Right renal pelvis (tissue), 4 donors: ENCODE measurements around the gene PARD6B. TPM values are rescaled to one million over a fixed set of nuclear protein-coding genes. Genes with fewer than 3 reads are reported as not detected.
"Not testable (repeated sequence)": the region's sequence is repeated elsewhere in the genome, so short reads cannot be mapped to it uniquely, and the experiment has no call there.

ENCODE experiments used
- DNase-seq, 4 donors: peaks; one replicate each; pipeline ENCODE4 v3.0.0-alpha.2; 2013; ENCODE audit warnings: low read depth in 4 of 4, low spot score in 3 of 4, missing footprints in 1 of 4
- polyA plus RNA-seq, 4 donors: library from polyadenylated mRNA; unstranded; fragments of 120-200 nt; gene quantifications; one replicate each; pipeline ENCODE4 v1.2.1, GENCODE V29; 2013; ENCODE audit not compliant: insufficient read length in 4 of 4

The PARD6B gene
- polyA plus RNA-seq, 4 donors, result 18.7 to 29.7 (median 23.5) TPM

DNA sequence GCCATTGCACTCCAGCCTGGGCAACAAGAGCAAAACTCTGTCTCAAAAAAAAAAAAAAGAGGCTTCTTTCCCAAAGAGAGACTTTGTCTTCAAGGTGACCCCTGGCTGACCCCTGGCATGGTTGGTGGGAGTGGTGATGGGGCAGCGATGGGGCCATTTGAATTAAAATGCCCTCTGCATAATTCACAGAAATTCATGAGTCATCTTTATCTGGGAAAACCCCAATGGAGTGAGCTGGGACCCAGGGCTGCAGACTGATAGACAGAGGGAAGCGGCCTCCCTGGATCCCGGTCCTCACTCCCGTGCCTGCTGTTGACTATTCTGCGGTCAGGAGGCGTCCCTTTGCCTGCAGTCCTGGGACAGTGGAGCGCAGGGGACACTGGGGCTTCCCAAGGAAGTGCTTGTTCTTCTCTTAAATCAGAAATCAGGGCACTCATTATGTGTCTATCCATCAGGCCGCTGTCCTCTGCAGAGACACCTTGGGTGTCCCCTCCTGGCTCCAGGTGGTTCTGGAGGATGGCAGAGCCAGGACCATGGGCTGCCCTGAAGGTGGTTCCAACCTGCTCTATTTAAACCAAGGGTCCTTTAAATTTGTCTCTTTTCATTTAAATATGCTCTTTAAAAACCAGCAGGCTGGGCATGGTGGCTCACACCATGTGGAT lies 40.2 kb downstream of the PARD6B start:
- DNase-seq, result not testable (repeated sequence)

DNA sequence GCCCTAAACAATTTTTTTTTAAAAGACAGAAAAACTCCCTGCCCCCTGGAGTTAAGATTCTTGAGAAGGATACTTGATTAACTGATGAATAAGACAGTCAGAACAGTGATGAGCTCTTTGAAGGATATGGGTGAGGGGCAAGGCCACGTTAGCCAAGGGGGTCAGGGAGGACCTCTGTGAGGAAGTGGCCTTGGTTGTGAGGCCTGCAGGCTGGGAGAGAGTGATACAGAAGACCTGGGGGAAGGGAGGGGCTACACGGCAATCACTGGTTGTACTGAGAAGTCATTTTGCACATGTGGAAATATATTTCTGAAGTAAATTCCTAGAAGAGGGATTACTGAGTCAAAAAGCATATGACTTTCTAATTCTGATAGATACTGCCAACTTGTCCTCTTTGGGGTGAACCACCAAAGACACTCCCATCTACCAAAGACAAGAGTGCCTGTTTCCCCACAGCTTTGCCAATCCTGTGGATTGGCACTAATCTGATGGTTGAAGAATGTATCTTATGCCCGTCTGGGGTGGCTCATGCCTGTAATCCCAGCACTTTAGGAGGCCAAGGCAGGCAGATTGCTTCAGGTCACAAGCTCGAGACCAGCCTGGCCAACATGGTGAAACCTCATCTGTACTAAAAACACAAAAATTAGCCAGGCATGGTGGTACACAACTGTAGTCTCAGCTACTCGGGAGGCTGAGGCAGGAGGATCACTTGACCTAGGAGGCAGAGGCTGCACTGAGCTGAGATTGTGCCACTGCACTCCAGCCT lies 41.2 kb downstream of the PARD6B start:
- no peak for DNase-seq

DNA sequence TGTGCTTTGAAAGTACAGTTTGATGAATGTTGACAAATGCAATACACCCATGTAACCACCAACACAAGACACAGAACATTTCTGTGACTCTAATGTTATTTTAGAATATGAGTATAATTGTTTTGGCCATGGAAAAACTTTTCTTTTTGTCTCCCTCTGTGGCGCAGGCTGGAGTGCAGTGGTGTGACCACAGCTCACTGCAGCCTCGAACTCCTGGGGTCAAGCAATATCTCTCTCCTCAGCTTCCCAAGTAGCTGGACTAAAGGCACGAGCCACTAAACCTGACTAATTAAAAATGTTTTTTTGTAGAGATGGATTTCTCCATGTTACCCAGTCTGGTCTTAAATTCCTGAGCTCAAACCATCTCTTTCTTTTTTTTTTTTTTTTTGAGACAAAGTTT lies 43.1 kb downstream of the PARD6B start:
- DNase-seq, result no peak

DNA sequence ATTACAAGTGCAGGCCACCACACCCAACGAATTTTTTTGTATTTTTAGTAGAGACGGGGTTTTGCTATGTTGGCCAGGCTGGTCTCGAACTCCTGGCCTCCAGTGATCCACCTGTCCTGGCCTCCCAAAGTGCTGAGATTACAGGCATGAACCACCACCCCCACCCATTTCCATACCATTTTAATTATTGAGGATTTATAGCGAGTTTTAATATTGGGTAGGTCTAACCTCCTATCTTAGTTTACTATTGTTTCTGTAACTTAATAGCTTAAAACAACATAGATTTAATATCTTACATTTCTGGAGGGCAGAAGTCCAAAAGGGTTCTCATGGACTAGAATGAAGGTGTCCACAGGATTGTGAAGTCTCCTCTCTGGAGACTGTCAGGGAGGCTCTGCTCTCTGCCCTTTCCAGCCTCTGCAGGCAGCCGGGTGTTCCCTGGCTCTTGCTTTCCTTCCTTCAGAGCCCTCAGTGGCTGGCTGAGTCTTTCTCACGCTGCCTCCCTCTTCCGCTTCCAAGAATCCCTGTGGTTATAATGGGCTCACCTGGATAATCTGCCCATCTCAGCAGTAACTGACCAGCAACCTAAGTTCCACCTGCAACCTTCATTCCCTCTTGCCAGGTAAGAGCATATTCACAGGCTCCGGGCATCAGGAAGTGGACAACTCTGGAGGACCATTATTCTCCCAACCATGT lies 44.9 kb downstream of the PARD6B start:
- no peak for DNase-seq

DNA sequence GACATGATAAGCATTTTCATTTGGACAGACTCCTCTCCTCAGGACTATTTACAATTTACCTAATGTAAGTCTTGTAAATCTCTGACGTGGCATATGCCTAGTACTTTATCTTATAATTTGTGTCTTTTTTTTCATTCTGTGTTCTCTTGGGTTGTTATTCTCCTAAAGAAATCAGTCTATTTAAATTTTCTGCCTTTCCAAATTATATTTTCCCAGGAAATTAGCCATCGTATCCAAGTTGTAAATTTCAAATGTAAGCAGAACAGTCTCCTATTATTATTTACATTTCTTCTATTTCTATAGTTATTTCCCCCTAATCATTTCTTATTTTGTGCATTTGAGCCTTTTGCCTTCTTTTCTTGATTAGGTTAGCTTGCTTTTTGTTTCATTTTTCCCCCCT lies 46.0 kb downstream of the PARD6B start:
- no peak for DNase-seq

DNA sequence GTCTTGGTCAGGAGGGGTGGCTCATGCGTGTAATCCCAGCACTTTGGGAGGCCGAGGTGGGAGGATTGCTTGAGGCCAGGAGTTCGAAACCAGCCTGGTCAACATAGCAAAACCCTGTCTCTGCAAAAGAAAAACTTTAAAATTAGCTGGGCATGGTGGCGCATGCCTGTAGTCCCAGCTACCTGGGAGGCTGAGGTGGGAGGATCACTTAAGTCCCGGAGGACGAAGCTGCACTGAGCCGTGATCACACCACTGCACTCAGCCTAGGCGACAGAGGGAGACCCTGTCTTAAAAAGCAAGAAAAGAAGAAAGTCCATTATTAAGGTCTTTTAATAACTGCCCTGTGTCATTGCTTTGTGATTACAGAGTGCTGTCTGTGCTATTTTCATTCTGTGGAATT lies 47.6 kb downstream of the PARD6B start:
- not testable (repeated sequence) for DNase-seq

DNA sequence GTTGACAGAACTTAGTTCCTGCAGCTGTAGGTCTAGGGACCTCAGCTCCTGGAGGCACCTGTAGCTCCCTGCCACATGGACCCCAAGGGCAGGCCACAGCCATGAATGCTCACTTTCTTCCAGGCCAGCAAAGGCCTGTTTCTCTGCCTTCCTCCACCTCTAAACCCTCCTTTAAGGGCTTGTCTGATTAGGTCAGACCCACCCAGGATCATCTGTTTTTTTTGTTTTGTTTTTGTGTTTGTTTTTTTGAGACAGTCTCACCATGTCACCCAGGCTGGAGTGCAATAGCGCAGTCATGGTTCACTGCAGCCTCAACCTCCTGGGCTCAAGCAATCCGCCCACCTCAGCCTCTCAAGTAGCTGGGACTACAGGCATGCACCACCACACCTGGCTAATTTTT lies 52.0 kb downstream of the PARD6B start:
- DNase-seq, result no peak

DNA sequence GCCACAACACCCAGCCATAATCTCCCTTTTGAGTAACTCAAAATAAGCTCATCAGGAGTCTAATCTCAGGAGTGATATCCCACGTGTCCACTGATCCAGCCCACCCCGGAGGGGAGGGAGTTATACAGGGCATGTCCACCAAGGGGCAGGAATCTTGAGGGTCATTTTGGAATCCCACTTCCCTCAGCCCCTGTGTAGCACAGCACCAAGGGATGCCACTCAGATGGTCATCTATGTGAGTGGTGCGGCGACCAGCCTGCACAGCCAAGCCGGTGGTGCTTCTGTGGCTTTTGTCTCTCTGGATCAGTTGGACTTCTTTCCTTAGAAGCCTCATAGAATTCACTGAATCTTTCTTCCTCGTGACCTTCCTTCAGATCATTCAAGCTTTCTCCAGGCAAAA lies 52.5 kb downstream of the PARD6B start:
- DNase-seq, result no peak

DNA sequence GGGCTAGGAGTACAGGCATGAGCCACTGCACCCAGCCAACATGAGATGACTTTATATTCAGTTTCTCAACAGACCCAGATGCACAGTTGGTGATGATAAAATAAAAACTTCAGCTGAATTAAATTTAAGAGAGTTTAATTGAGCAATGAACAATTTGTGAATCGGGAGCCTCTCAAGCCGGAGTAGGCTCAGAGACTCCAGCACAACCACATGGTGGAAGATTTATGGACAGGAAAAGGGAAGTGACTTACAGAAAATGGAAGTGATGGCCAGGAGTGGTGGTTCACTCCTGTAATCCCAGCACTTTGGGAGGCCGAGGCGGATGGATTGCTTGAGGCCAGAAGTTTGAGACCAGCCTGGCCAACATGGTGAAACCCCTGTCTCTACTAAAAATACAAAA lies 53.1 kb downstream of the PARD6B start:
- no peak for DNase-seq

DNA sequence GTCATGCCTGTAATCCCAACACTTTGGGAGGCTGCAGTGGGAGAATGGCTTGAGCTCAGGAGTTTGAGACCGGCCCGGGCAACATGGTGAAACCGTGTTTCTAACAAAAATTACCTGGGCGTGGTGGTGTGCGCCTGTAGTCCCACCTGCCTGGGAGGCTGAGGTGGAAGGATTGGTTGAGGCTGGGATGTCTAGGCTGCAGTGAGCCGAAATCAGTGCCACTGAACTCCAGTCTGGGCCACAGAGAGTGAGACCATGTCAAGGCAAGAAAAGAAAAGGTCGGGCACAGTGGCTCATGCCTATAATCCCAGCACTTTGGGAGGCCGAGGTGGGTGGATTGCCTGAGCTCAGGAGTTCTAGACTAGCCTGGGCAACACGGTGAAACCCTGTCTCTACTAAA lies 55.3 kb downstream of the PARD6B start:
- no peak for DNase-seq

DNA sequence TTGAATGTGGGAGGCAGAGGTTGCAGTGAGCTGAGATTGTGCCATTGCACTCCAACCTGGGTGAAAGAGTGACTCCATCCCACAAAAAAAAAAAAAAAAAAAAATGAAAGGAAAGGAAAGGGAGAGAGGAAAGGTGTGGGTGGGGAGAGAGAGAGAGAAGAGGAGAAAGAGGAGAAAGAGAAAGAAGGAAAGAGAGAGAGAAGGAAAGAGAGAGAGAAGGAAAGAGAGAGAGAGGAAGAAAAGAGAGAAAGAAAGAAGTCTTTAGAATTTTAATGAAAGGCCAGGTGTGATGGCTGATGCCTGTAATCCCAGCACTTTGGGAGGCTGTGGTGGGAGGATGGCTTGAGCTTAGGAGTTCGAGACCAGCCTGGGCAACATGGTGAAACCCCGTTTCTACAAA lies 55.8 kb downstream of the PARD6B start:
- no peak for DNase-seq

DNA sequence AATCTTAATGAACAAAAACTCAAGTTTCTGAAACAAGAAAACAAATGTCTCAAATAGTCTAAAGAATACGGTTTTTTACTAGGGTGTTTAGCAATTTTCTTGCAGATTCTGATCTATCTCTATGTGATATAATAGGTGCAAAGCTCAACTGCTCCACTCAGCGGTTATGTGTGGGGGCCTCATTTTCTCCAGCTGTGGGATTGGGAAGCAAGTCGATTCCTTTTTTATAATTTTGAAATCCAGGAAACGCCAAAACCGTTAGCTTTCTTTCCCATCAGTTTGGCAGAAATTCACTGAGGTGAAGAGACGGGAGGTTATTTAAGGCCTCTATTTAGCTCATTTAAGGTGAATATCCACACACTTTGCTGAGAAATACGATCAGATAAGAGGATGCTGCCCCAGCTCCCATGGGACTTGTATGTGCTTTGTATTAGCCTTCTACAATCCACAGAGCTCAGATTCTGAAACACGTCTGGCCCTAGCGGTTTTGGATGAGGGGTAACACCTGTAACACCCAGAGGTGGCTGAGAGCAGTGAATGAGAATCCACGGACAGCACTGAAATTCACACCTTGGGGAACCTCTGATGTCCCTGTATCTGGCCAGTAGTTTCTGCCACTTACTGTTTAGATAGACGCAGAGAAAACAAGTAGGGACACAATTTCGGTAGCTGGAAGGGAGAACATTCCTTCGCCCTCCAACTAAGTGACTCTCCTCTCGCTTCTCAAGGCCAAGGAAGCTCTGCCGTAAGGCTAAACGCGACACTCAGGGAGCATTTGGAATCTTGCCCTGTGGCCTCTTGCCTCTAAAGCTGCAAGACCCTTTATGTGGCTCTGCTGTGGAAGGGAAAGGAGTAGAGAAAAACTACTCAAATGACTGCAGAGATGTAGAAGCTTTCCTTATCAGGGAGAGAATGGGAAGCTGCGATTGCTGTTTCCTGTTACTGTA lies 56.9 kb downstream of the PARD6B start:
- no peak for DNase-seq

DNA sequence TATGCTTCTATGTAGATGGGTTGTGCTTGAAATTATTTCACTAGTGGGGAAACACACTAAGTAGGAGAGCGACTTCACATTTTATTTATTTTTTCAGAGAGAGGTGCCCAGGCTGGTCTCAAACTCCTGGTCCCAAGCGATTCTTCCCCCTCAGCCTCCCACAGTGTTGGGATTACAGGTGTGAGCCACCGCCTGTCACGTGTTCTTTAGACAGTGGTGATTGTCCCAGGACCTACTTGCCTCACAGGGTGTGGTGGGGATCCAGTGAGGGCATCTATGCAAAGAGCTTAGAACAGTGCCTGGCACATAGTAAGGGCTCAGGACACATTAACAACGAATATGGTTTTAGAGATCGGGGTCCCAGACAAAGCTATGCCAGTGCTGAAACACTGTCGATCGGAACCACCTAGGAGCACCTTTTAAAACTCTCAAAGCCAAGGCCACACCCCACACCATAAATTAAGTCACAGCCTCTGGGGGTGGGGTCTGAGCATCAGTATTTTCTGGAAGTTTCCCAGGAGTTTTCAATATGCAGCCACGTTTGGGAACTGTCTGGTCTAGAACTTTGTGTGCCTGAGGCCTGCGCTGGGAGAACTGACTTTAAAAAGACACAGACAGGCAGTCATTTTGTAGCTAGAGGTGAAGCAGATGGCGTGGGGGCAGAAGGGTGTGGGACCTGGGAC lies 58.7 kb downstream of the PARD6B start:
- DNase-seq, result no peak

DNA sequence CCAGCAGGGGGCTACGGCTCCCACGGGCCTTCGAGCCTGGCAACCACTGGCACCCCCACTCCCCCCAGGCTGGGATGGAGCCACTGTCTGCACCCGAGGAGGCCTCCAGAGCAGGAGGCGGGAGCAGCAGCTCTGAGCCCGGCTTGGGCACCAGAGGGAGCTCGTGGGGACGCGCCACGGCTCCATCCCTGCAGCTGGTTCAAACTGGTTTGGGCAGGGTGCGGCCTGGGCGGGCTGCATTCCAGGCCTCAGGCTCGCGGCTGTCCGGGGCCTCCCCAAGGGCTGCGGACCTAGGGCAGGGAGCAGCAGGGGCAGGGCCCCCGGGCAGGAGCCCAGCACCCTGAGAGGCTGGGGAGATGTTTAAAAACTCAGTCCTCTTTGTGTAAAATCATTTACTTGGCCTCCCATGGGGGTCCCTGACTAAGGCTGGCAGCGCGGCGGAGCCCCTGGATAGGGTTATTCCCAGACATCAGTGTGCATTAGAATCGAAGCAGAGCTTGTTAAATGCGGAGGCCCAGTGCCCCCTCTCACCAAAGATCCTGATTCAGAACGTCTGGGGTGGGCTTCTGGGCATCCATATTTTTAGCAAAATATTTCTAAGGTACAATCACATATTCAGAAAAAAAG lies 59.4 kb downstream of the PARD6B start:
- DNase-seq, result peak; percentile 83 to 89 (median 84)

DNA sequence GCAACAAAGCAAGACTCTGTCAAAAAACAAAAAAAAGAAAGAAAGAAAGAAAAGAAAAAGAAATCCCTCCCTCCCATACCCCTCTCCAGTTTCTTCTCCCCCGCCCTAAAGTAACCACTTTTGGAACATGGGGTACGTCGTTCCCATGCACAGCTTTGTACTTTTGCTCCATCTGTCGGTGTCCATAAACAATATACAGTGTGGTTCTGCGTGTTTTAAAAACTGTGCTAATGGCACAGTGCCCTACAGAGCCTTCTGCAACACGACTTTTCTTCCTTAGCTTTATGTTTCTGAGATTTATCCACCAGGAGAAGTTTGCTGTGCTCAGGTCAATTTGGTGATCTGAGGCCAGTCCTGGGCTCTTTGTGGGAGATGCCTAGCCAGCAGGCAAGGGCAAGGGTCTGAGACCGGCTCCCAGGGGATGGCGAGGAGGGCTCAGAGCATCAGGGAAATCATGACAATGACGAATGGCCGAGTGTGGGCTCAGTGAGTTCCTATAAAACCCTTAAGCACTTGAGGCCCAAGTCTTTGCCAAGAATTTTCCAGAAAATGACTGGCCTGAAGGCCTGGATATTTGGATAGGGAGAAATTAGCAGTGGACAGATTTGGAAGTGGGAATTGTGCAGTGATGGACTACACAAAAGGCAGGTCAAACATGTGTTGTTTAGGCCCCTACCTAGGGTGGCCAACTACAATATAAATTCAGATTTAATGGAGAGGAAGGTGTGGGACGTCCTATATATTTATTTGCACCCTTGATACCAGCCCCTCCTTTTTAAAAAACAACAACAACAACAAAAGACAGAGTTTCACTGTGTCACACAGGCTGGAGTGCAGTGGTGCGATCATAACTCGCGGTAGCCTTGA lies 61.6 kb downstream of the PARD6B start:
- no peak for DNase-seq

DNA sequence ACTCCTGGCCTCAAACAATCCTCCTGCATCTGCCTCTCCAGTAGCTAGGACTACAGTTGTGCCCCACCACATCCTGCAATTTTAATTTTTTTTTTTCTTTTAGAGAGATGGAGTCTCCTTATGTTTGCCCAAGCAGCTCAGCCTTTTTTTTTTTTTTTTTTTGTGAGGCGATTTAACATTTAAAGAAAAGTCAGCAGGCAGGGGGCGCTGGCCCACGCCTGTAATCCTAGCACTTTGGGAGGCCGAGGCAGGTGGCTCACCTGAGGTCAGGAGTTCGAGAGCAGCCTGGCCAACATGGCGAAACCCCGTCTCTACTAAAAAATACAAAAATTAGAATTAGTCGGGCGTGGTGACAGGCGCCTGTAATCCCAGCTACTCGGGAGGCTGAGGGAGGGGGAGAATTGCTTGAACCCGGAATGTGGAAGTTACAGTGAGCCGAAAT lies 62.2 kb downstream of the PARD6B start:
- not testable (repeated sequence) for DNase-seq

DNA sequence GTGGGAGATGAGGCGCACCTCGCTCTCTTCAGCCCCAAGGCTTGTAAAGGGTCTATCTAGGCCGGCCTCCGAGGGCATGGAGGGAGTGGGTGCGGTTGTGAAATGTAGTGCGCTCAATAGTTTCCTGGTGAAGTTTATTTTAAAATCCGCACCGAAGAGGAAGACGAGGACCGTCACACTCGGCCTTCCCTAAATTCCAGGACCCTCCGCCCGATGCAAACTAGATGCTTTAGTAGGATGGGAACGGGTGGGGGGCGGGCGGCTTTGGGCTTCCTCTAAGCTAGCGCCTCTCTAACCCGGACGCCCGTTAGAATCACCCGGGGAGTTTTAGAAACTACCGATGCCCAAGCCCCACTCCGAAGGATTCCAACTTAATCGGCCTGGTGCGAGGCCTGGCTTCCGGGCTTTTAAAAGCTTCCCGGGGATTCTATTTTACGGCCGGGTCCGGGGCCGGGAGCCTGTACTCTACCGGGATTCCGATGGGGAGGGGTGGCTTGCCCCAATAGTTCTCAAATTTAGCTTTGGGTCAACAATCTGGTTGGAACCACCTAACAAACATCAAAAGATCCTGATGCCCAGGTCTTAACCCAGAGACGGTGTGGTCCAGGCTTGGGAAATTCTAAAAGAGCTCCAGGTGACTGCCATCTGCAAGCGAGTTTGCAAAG lies 62.9 kb downstream of the PARD6B start:
- no peak for DNase-seq
